Fibroblast of pulmonary artery (primary cell): ENCODE results near the gene OR10G3.
"Not testable (repeated sequence)": the region's sequence is repeated elsewhere in the genome, so short reads cannot be mapped to it uniquely, and the experiment has no call there.

Experiments
- DNase-seq: peaks from one replicate; pipeline ENCODE4 v3.0.0-alpha.2; 2010; ENCODE audit warnings: low read depth
- H3K4me3 ChIP-seq: replicated peaks from 2 replicates; pipeline ENCODE4 v1.5.1; 2011; ENCODE audit warnings: low read depth, mild to moderate bottlenecking, control low read depth, low read length, moderate library complexity
- TF ChIP-seq, protein P1 (sequence below): IDR thresholded peaks from 2 replicates; pipeline ENCODE4 v1.5.1; 2011; ENCODE audit warnings: mild to moderate bottlenecking, control low read depth, low read length, inconsistent platforms; ENCODE audit errors: missing control alignments

Gene OR10G3

DNA sequence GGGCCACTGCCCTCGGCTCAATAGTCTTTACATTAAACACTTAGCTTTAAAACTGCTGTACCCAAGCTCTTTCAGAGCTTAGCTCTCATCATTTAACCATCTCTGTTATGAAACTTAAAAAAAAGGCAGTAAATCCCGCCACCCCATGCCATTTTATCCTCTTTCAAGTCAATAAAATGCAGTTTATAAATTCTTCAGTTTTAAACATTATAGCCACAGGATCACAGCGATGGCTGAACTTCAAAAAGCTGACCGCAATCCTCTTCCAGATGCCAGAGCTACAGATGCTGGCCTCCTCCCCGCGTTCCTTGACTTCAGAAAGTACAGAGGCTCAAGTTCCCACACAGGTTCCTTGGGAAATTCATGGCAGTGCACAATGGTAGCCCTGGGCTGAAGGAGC, 4.2 kb downstream of the OR10G3 start:
- TF ChIP-seq, protein P1, sequence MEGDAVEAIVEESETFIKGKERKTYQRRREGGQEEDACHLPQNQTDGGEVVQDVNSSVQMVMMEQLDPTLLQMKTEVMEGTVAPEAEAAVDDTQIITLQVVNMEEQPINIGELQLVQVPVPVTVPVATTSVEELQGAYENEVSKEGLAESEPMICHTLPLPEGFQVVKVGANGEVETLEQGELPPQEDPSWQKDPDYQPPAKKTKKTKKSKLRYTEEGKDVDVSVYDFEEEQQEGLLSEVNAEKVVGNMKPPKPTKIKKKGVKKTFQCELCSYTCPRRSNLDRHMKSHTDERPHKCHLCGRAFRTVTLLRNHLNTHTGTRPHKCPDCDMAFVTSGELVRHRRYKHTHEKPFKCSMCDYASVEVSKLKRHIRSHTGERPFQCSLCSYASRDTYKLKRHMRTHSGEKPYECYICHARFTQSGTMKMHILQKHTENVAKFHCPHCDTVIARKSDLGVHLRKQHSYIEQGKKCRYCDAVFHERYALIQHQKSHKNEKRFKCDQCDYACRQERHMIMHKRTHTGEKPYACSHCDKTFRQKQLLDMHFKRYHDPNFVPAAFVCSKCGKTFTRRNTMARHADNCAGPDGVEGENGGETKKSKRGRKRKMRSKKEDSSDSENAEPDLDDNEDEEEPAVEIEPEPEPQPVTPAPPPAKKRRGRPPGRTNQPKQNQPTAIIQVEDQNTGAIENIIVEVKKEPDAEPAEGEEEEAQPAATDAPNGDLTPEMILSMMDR: no peak
- no peak for DNase-seq
- H3K4me3 ChIP-seq: no peak overlapping the region

DNA sequence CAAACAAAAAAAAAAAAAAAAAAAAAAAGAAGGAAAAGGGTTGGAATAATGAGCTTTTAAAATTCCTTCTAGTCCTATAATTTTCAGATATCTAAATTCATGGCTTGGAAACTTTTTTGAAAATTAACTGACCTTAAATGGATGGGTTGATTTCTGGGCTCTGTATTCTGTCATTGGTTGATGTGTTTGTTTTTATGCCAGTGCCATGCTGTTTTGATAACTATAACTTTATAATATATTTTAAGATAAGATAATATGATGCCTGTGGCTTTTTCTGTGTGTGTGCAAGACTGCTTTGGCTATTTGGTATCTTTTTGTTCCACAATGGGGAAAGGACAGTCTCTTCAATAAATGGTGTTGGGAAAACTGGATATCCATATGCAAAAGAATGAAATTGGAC, 7.3 kb downstream of the OR10G3 start:
- TF ChIP-seq, protein P1: no peak
- H3K4me3 ChIP-seq: no peak overlapping the region
- DNase-seq: no peak

DNA sequence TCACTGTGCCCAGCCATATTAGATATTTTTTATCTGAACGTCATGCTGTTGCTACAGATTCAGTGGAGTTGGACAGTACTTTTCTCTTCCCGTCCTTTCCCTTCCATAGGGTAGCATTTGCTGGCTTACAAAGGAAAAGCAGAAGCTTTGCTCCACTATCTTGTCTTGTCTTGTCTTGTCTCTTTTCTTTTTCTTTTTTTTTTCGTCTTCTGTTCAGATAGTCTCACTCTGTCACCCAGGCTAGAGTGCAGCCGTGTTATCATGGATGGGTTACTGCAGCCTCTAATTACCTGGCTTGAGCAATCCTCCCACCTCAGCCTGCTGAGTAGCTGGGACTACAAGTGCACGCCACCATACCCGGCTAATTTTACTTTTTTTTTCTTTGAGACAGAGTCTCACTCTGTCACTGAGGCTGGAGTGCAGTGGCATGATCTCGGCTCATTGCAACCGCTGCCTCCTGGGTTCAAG, 21.1 kb downstream of the OR10G3 start:
- no peak for DNase-seq
- TF ChIP-seq, protein P1: no peak
- H3K4me3 ChIP-seq: no peak overlapping the region

DNA sequence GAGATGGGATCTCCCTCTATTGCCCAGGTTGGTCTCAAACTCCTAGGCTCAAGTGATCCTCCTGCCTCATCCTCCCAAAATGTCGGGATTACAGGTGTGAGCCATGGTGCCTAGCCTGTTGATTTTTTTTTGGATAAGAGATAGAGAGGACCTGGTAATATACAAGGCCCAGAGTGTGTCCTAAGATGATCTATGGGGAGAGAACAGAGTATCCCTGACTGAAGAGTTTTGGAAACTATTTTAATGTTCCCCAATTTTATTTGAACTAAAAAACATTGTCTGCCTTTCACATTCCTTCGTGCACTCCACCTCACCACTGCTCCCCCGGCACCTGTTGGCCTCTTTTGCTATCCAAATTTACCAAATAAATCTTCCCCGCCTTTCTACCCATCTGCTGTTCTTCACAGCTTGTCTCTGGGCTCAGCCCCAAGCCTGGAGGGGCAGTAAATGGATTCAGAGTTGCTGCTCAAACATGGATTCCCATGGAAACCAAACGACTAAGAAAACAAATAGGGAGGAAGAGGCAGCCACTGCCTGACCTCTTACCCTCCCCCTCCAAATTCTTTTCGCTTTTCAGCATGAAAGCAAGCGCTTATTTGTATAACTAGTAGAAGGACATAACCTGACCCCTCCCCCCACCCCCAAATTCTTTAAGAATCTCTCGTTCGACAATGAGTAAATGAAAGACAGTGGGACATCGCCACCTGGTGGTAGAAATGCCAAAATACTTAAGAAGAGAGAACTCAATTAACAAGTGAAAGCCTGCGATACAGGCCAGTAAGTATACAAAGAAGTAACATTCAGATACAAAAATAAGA, 22.6 kb downstream of the OR10G3 start:
- TF ChIP-seq, protein P1: peak; percentile 59
- peak; percentile 93 for DNase-seq
- H3K4me3 ChIP-seq: peak overlapping the region; percentile 47

DNA sequence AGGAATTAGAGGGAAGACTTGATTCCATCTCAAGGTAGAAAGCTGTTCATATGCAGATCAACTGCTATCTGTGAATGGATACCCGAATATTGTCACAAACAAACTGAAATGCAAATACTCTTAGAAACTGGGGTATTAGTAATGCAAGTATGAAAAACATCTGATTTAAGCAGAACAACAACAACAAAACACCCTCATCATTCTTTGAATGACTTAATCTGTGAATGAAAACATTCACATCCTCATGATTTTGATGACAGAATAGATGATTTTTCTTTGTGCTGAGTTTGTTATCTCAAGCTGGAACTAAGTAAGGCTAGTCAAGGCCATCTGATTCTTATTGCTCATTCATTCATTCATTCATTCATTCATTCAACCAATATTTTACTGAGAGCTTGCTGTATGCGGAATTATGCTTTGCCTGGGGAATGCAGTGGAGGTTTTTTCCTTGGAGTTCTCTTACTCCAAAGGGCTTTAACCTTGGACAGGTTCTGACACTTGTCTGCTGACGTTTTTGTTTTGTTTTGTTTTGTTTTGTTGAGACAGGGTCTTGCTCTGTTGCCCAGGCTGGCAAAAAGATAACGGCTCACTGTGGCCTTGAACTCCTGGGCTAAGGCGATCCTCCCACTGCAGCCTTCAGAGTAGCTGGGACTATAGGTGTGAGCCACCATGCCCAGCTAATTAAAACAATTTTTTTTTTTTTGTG, 23.3 kb downstream of the OR10G3 start:
- no peak for DNase-seq
- no peak overlapping the region for H3K4me3 ChIP-seq
- TF ChIP-seq, protein P1: no peak

DNA sequence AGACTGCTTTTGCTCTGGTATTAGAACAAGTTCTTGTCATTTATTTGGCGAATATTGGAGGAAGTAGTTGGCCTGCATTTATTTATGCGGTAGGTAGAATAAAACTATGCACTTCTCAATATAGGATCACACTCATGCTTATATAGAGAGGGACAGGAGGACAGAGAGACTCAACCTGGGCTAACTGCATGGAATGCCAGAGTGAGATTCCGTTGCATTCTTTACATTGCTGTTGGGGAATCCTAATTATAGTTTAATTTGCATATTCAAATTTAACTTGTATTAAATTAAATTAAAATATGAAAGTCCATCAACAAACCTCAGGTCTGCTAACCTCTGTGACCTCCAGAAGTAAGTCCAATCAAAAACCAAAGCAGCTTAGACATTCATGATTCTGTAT, 26.6 kb downstream of the OR10G3 start:
- TF ChIP-seq, protein P1: no peak
- no peak overlapping the region for H3K4me3 ChIP-seq
- DNase-seq: no peak

DNA sequence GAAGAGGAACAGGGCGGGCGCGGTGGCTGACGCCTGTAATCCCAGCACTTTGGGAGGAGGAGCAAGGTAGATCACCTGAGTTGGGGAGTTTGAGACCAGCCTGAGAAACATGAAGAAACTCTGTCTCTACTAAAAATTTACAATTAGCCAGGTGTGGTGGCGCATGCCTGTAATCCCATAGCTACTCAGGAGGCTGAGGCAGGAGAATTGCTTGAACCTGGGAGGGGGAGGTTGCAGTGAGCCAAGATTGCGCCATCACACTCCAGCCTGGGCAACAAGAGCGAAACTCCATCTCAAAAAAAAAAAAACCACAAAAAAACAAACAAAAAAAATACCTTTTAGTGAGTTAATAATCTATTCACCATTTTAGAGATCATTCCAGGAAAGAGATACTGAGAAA, 35.3 kb downstream of the OR10G3 start:
- DNase-seq, H3K4me3 ChIP-seq: not testable (repeated sequence)
